T1000 (cell line): ENCODE measurements around the gene CD9.
"Not testable (repeated sequence)": the region's sequence is repeated elsewhere in the genome, so short reads cannot be mapped to it uniquely, and the experiment has no call there.

Experiments
- DNase-seq: peaks from one replicate; lab custom pipeline; 2025; ENCODE audit warnings: mixed read lengths; lab: John Stamatoyannopoulos, UW

The CD9 gene

DNA sequence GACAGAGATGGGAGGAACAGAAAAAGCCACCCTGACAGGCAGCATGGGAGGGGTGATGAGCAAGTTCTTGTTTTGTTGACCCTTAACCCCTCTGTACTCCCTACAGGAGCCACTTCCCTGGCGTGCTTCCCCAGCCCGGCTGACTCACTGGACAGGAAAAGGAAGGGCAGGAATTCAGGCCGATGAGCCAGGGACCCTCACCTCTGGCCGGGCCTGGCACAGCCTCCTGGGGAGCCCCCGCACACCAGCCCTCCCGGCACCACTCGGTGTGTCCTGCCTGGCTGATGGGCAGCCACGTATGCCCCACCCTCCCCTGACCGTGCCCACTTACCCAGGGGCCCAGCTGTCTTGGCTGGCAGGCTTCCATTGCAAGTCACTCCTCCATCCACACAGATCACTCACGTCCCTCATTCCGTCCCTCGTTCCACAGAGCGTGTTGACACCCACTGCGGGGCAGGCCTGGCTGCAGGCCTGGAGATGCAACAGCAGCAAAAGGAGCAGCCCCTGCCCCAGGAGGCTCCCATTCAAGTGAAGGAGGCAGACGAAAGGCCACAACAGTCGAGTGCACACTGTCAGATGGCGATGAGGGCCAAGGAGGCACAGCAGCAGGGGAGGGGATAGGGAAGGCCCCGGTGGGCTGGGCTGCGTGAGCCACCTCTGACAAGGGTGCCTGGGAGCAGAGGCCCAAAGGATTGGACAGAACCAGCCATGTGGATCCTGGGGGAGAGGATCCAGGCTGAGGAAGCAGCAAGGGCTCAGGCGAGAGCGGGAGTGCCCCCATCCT is 19.7 kb upstream of the CD9 start:
- peak; percentile 75 for DNase-seq

DNA sequence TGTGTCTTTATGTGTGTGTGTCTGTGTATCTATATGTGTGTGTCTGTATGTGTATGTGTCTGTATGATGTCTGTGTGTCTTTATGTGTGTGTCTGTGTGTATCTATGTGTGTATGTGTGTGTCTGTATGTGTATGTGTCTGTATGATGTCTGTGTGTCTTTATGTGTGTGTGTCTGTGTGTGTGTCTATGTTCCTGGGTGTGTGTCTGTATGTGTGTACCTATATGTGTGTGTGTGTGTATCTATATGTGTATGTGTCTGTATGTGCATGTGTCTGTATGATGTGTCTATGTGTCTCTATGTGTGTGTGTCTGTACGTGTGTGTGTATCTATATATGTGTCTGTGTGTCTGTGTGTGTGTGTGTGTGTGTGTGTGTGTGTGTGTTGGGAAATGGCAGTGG is 19.0 kb upstream of the CD9 start:
- DNase-seq: no peak

DNA sequence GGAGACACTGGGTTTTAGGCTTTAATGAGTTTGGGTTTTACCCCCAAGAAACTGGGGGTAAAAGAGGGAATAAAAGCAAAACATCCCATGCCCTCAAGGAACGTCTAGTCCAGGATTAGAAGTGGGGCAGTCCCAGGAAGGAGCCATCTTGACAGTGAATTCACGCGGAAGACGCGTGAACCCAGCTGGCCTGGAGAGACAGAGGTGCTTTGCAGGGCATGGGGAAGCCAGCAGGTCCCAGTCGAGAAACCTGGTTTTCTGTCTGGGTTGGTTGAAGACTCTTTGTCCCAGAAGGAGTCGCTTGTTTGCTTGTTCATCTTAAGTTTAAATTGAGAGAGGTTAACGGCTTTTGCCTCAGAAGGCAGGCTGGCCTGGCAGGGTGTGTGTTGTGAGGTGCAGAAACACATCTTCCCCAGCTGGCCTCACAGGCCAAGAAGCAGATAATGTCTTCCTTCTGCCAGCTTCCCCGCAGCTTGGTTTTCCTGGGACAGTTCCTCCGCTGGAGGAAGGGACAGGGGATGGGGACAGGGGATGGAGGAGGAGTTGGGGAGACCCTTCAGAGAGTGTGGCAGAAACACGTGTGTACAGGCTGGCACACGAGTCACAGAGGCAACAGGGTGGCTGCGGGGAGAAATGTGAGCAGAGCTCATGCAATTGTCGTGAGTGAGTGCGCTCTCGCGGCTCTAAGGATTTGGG is 18.5 kb upstream of the CD9 start:
- DNase-seq: no peak

- no peak for DNase-seq
Measured at GRCh38 chr12:6182279-6182898, 17.8 kb upstream of the CD9 start.

DNA sequence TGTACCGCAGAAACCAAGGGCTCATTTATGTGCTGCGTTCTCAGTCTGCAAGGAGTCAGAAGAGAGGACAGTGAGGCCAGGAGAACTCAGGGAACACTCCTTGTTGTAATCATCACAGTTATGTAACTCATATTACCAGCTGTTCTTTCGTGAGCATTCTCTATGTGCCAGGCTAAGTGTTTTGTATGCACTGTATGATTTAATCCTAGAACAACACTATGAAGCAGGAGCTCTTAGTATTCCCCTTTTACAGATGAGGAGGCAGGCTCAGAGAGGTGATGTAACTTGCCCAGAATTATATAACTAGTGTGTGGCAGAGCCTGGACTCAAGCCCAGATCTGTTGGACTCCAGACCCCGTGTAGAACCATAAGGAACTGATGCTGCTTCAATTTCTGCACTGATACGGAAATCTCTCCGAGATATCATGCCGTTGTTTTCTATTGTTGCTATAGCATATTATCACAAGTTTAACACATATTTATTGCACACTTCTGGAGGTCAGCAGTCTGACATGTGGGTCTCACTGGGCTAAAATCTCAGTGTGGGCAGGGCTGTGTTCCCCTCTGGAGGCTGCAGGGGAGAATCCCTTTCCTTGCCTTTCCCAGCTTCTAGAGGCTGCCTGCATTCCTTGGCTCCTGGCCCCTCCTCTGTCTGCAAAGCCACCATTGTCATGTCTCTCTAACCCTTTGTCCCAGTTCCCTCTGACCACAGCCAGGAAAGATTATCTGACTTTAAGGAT is 16.3 kb upstream of the CD9 start:
- no peak for DNase-seq

- no peak for DNase-seq
Measured at GRCh38 chr12:6185961-6186827, 14.0 kb upstream of the CD9 start.

DNA sequence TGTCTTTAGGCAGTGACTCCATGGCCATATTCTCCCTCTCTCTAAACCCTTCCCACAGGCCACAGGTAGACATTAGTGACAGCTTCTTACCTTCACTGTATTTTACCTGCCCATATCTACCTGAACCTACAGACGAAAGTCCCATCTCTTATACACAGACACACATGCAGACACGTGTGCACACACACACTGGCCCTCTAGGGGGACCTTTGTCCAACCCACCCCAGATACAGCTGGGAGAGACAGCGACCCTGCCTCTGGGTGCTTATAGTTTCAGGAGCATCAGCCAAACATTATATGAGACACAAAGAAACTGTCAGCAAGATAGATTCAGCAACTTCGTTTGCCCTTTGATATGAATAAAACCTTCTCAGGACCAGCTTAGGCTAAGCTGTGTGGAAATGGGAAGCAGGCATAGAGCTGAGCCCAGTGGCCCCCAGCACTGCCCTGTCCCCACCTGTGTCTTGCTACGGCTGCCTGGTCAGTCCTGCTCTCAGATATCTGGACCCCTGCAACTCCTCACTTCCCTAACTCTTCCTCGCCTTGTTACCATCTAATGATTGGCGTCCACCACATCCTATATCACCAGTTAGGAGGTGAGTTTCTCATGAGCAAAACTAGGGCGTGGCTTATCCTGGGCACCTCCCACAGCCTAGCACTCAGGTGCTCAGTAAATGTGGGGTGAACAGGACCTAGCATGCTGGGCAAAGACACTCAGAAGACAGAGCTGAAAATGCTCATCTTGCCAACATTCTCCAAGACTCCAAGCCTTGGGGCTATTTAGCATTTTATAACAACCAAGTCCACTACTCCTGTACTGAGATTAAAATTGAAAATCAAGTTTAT is 12.0 kb upstream of the CD9 start:
- no peak for DNase-seq

DNA sequence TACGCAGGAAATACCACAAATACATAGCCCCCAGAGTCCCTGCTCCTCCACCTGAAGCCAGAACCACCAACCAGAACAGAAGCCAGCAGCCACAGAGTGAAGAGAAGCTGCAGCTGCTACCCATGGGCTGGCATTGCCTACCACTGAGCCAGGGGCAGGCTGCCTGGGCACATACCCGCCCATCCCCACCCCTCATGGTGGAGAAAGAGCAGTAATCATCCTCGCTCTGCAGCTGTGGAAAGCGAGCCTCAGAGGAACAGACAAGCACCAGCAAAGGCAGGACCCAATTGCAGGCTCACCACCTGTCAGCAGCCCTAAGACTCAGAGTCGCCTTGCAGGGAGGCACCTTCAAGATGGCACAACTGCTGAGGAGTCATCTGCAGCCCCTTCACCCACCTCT is 11.2 kb upstream of the CD9 start:
- DNase-seq: no peak

DNA sequence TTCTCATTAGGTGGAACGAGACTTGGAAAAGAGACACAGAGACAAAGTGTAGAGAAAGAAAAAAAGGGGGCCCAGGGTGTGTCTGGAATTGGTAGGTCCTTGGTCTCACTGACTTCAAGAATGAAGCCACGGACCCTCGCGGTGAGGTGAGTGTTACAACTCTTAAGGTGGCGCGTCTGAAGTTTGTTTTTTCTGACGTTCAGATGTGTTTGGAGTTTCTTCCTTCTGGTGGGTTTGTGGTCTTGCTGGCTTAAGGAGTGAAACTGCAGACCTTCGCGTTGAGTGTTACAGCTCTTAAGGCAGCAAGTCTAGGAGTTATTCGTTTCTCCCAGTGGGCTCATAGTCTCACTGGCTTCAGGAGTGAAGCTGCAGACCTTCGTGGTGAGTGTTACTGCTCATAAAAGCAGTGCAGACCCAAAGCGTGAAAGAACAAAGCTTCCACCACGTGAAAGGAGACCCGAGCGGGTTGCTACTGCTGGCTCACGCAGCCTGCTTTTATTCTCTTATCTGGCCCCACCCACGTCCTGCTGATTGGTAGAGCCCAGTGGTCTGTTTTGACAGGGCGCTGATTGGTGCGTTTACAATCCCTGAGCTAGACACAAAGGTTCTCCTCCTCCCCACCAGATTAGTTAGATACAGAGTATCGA is 10.1 kb upstream of the CD9 start:
- DNase-seq: not testable (repeated sequence)

GRCh38 chr12:6190767-6191530 is 9.3 kb upstream of the CD9 start:
- not testable (repeated sequence) for DNase-seq

- DNase-seq: no peak
Measured at GRCh38 chr12:6192604-6193380, 7.4 kb upstream of the CD9 start.

- DNase-seq: no peak
Measured at GRCh38 chr12:6193853-6194815, 6.1 kb upstream of the CD9 start.

DNA sequence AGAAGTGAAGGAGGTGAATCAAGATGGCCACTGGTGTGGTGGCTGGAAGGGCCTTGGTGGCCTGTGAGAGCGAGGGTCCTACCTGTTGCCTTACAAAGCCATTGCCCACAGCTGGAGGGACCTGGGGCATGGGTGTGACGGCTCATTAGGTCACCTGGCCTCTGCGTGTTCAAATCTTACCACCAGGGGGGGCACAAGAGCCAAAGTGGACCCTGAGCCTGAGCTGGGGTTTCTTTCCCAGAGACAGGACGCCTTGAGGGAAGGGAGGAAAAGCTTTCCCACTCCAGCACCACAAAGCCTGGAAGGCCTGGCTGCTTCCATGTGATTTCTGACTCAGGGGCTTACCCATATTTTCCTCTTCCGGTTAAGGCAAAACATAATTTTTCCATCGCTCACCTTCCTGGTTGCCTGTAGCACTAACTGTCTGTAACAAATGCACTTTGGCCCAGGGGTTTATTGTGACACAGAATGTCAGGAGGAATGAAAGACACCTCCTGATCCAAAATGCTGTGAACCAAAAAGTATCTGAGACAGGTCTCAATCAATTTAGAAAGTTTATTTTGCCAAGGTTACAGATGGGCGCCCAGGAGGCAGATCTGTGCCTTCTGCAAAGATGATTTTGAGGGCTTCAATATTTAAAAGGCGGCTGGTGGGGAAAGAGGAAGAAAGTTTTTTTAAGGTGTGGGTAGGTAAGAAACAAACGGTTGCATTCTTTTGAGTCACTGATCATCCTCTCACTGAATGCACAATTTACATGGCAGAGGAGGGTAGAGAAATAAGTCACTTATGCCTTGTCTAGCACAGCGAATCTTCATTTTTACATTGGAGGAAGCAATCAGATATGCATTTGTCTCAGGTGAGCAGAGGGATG is 4.3 kb upstream of the CD9 start:
- peak; percentile 91 for DNase-seq

DNA sequence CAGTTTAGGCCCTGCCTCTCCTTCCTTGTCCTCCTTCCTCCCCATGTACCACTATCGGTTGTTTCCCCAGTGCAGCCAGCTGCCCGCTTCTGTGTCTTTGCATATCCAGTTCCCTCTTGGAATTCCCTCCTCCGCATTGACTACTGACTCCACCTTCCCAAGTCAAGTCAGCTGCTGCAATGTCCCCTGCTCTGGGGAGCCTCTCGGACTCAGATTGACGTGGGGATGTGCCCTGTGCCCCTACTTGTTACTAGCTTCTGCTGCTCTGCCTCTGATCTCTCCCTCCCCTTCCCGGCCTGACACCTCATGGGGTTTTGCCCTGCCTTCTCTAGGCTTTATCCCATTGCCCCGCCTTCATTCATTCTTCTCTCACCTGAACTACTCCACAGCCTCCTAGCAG is 2.1 kb upstream of the CD9 start:
- no peak for DNase-seq

DNA sequence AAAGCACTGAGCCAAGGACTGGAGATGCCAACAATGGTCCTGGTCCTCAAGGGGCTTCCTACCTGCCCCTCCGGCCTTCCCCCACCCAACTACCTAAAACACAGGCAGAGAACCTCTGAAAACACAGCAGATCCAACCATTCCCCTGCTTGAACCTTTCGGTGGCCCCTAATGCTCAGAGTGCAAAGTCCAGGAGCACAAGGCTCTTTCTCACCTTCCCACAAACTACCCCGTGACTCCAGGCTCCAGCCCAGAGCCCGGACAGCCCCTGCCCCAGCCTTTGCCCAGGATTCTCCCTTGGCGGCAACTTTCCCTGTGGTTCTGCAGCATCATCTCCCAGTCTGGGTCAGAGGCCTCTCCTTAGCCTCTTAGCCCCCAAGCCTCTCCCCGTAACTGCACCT is 1.6 kb upstream of the CD9 start:
- no peak for DNase-seq

DNA sequence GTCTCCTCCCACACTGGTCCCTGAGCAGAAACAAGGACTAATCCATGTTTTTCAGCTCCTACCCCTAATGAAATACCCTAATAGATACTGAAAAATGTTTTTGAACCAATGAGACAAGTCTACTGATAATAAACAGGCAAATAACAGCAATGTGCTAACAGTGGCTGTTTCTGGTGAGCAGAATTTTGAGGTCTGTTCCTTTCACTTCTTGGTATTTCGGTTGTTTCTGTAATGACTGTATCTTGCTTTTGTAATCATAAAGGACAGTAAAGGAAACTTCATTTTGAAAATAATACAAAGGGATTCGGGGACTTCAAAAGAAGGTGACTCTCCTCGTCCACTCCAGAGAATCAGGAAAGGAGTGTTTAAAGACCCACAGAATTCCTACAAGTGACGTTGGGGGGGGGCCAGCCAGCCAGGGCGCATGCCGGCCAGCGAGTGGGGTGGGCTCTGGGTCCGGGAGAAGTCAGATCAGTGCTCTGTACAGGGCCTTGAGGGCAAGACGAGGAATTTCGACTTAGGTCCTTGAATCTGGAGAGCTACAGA is 1.1 kb upstream of the CD9 start:
- DNase-seq: no peak
